RWPE2 (cell line): ENCODE results near the gene NRIP2.
A peak's percentile ranks its signal among the peaks of the same experiment; 100 is the strongest.
"Not testable (repeated sequence)": the region's sequence is repeated elsewhere in the genome, so short reads cannot be mapped to it uniquely, and the experiment has no call there.

ENCODE experiments used
- ATAC-seq: fragments of 200-7000 bp; cut with Tn5 transposase; 3 replicates; pipeline ENCODE4 v1.9.1; 2021; ENCODE audit warnings: low read depth
- DNase-seq: peaks from one replicate; pipeline ENCODE4 v3.0.0-alpha.2; 2020; ENCODE audit warnings: low spot score
- H3K27ac ChIP-seq: fragments of 450-650 bp; 2 replicates; pipeline ENCODE4 v1.5.1; 2017; ENCODE audit warnings: mild to moderate bottlenecking; ENCODE audit not compliant: poor library complexity, severe bottlenecking
- H3K27me3 ChIP-seq: fragments of 250-450 bp; sonication (Bioruptor Pico); 2 replicates; pipeline ENCODE4 v1.5.1; 2021; ENCODE audit warnings: mild to moderate bottlenecking, moderate library complexity; ENCODE audit not compliant: insufficient read depth, poor library complexity, severe bottlenecking
- H3K36me3 ChIP-seq: fragments of 250-450 bp; sonication (Bioruptor Pico); 2 replicates; pipeline ENCODE4 v1.5.1; 2020; ENCODE audit warnings: low read depth, mild to moderate bottlenecking, moderate library complexity
- H3K4me1 ChIP-seq: fragments of 250-450 bp; sonication (Bioruptor Pico); 2 replicates; pipeline ENCODE4 v1.5.1; 2021; ENCODE audit warnings: mild to moderate bottlenecking, moderate library complexity; ENCODE audit not compliant: insufficient read depth, poor library complexity, severe bottlenecking
- H3K4me3 ChIP-seq: fragments of 250-450 bp; sonication (Bioruptor Pico); 2 replicates; pipeline ENCODE4 v1.5.1; 2021; ENCODE audit warnings: mild to moderate bottlenecking, moderate library complexity; ENCODE audit not compliant: severe bottlenecking
- H3K9me3 ChIP-seq: fragments of 250-450 bp; sonication (Bioruptor Pico); 2 replicates; pipeline ENCODE4 v1.5.1; 2021; ENCODE audit warnings: mild to moderate bottlenecking, moderate library complexity; ENCODE audit not compliant: severe bottlenecking
- CTCF ChIP-seq: fragments of 450-650 bp; IDR thresholded peaks from one replicate; pipeline ENCODE4 v1.5.1; 2017; ENCODE audit warnings: mild to moderate bottlenecking, moderate library complexity; ENCODE audit not compliant: poor library complexity, severe bottlenecking

Gene NRIP2

GRCh38 chr12:2876431-2877046, 41.7 kb upstream of the NRIP2 start:
- Histone ChIP-seq H3K27me3 (no peaks in the 10 kb centered on the region), H3K36me3 (peaks cover 68% of the 10 kb centered on the region), H3K4me1 (peaks cover 8% of the 10 kb centered on the region), H3K4me3 (peak overlapping the region; percentile 94), H3K9me3 (no peaks in the 10 kb centered on the region), H3K27ac (peak overlapping the region; percentile 77)
- no peak for TF ChIP-seq CTCF
- no peak for DNase-seq
- ATAC-seq, result peak; percentile 71

- H3K4me3 ChIP-seq, ATAC-seq, DNase-seq, H3K27ac ChIP-seq, H3K9me3 ChIP-seq, H3K27me3 ChIP-seq, H3K4me1 ChIP-seq: not testable (repeated sequence)
- peaks cover 92% of the 10 kb centered on the region for H3K36me3 ChIP-seq
Observed at GRCh38 chr12:2868986-2869632, 34.3 kb upstream of the NRIP2 start.

- H3K27me3 ChIP-seq, result no peaks in the 10 kb centered on the region
- no peak for TF ChIP-seq CTCF
- ATAC-seq (no peak), DNase-seq (no peak)
- H3K36me3 ChIP-seq, result peaks cover 96% of the 10 kb centered on the region
- H3K4me1 ChIP-seq, result no peaks in the 10 kb centered on the region
- no peaks in the 10 kb centered on the region for H3K9me3 ChIP-seq
- H3K4me3 ChIP-seq, result no peak overlapping the region
- no peak overlapping the region for H3K27ac ChIP-seq
Observed at GRCh38 chr12:2864198-2864597, 29.4 kb upstream of the NRIP2 start.

- H3K4me3 ChIP-seq, ATAC-seq, H3K9me3 ChIP-seq, H3K27me3 ChIP-seq, DNase-seq, H3K27ac ChIP-seq, H3K4me1 ChIP-seq: not testable (repeated sequence)
- H3K36me3 ChIP-seq, result peaks cover 94% of the 10 kb centered on the region
Observed at GRCh38 chr12:2863402-2863801, 28.6 kb upstream of the NRIP2 start.

- ATAC-seq (no peak), DNase-seq (no peak)
- H3K27me3 ChIP-seq, result no peaks in the 10 kb centered on the region
- TF ChIP-seq CTCF, result no peak
- H3K9me3 ChIP-seq, result no peaks in the 10 kb centered on the region
- no peak overlapping the region for H3K27ac ChIP-seq
- H3K36me3 ChIP-seq, result peaks cover 94% of the 10 kb centered on the region
- no peak overlapping the region for H3K4me3 ChIP-seq
- no peaks in the 10 kb centered on the region for H3K4me1 ChIP-seq
Observed at GRCh38 chr12:2862876-2863275, 28.0 kb upstream of the NRIP2 start.

- ATAC-seq (no peak), DNase-seq (no peak)
- Histone ChIP-seq H3K36me3 (peaks cover 72% of the 10 kb centered on the region), H3K27me3 (no peaks in the 10 kb centered on the region), H3K27ac (no peak overlapping the region), H3K9me3 (no peaks in the 10 kb centered on the region), H3K4me3 (no peak overlapping the region), H3K4me1 (no peaks in the 10 kb centered on the region)
- TF ChIP-seq CTCF, result no peak
Observed at GRCh38 chr12:2860170-2860569, 25.3 kb upstream of the NRIP2 start.
